Retinal pigment epithelial cell (primary cell): Measurements from ENCODE around the gene ABHD17A.

ENCODE experiments used
- DNase-seq: peaks from one replicate; pipeline ENCODE4 v3.0.0-alpha.2; 2010; ENCODE audit warnings: low read depth
- H3K4me3 ChIP-seq: 2 replicates; pipeline ENCODE4 v1.5.1; 2011; ENCODE audit warnings: mild to moderate bottlenecking, low read length, control low read depth, moderate library complexity
- CTCF ChIP-seq: conservative IDR thresholded peaks from 2 replicates; pipeline ENCODE4 v1.5.1; 2011; ENCODE audit warnings: low read depth, low read length, control low read depth, inconsistent platforms

ABHD17A gene

GRCh38 chr19:1857648-1858326 is 27.5 kb downstream of the ABHD17A start:
- DNase-seq = no peak
- no peak for TF ChIP-seq CTCF

GRCh38 chr19:1856698-1857603 is 28.3 kb downstream of the ABHD17A start:
- H3K4me3 ChIP-seq = peak overlapping the region; percentile 38
- DNase-seq = no peak
- TF ChIP-seq CTCF = no peak

More at GRCh38 chr19:1857648-1858326, 27.5 kb downstream of the ABHD17A start:
- peak overlapping the region; percentile 38 for H3K4me3 ChIP-seq

GRCh38 chr19:1856345-1856697 is 29.0 kb downstream of the ABHD17A start:
- DNase-seq = no peak
- no peak for TF ChIP-seq CTCF
- peak overlapping the region; percentile 29 for H3K4me3 ChIP-seq

GRCh38 chr19:1855828-1856255 is 29.5 kb downstream of the ABHD17A start:
- TF ChIP-seq CTCF = no peak
- peak overlapping the region; percentile 23 for H3K4me3 ChIP-seq
- DNase-seq = no peak

DNA sequence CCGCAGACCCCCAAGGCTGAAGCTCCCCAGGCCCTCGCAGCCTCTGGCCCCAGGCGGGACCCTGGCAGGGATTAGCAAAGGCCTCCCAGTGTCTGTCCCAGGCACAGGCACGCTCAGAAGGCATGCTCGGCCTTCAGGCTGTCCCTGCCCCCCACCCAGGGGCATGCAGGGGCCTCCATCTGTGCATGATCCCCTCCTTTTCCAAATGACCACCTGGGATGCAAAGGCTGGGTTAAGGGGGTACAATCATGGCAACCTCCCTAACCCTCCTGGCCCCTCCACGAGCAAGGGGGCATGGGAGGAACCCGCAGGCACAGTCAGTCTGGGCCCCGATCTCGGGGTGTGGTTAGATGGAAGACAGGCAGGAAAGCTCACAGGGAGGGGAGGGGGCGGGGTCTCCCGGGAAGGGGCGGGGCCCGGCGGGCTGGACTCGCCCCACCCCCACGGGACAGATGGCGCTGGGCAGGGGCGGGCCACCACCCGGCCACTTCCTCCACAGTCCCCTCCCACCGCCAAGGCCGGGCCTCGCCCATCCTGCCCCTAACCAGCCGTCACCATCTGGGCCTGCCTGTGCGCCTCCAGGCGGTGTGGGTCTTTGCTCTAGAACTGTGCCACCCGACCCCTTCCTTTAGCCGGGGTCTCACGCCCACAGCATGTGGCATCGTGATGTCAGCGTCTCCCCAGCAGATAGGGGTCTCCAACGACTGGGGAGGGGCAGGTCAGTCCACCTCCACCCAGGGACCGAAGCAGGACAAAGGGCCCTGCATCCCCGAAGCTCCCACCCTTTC is 30.1 kb downstream of the ABHD17A start:
- H3K4me3 ChIP-seq = peak overlapping the region; percentile 35
- no peak for TF ChIP-seq CTCF
- peak; percentile 56 for DNase-seq

- TF ChIP-seq CTCF = no peak
- peak overlapping the region; percentile 35 for H3K4me3 ChIP-seq
- DNase-seq = no peak
Observed at GRCh38 chr19:1854542-1855039, 30.7 kb downstream of the ABHD17A start.
